Upper lobe of right lung (tissue), 1 donor: Measurements from ENCODE around the gene CSH1. TPM values are rescaled to one million over a fixed set of nuclear protein-coding genes. Genes with fewer than 3 reads are reported as not detected.

Experiments
- ATAC-seq: fragments of 200-7000 bp; cut with Tn5 transposase; one replicate; pipeline ENCODE4 v1.9.1; 2020; ENCODE audit warnings: mild to moderate bottlenecking, moderate library complexity
- DNase-seq: peaks from one replicate; pipeline ENCODE4 v3.0.0-alpha.2; 2020
- H3K27ac ChIP-seq: fragments of 200-600 bp; one replicate; pipeline ENCODE4 v1.8.0; 2022
- H3K27me3 ChIP-seq: fragments of 200-600 bp; one replicate; pipeline ENCODE4 v1.8.0; 2022; ENCODE audit warnings: mild to moderate bottlenecking
- H3K36me3 ChIP-seq: fragments of 200-600 bp; one replicate; pipeline ENCODE4 v1.8.0; 2022
- H3K4me1 ChIP-seq: fragments of 200-600 bp; one replicate; pipeline ENCODE4 v1.8.0; 2022
- H3K4me3 ChIP-seq: fragments of 200-600 bp; one replicate; pipeline ENCODE4 v1.8.0; 2022; ENCODE audit warnings: mild to moderate bottlenecking
- H3K9me3 ChIP-seq: fragments of 200-600 bp; one replicate; pipeline ENCODE4 v1.8.0; 2022
- intact Hi-C: fragments of 100-400 bp; cut with DNase I; formaldehyde crosslinking; loops from one replicate; pipeline ENCODE4 v1.11.0; 2022
- total RNA-seq: library from RNA; stranded (reverse); fragmentation: NEBNext Ultra II Directional; extraction: Animal tissue kit (Norgen Biotek cat#: 25700); gene quantifications from one replicate; pipeline ENCODE4 v1.2.1, GENCODE V29; 2021
- TF ChIP-seq, protein P1 (sequence below): fragments of 200-600 bp; IDR thresholded peaks from one replicate; pipeline ENCODE4 v1.8.0; 2022; ENCODE audit warnings: antibody characterized with exemption
- donor health status: DM: no; HTN: yes; CAD: no; lungs with severe emphysema.

CSH1 gene
- total RNA-seq, 1 donor from 2014 or later: not detected

DNA sequence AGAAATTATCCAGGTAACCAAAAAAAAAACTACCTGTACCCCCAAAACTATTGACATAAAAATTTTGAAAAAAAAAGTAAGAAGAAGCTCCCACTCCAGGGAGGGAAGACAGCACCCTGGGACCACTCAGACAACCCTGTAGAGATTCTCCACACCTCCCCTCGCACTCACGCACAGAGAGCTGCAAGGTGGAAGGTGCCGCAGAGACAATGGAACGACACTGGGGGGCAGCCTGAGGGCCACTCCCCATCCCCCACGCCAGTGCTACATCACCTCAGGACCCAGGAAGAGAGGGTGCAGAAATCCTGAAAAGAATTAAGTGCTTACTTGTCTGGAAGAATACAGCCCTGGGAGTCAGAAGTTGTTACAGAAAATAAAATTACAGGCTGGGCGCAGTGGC lies 40.9 kb upstream of the CSH1 start:
- intact Hi-C loops: no loop called here
- ATAC-seq (no peak), DNase-seq (no peak)
- Histone ChIP-seq H3K27ac (no peak overlapping the region), H3K4me1 (no peaks in the 10 kb centered on the region), H3K27me3 (no peaks in the 10 kb centered on the region), H3K36me3 (no peaks in the 10 kb centered on the region), H3K9me3 (no peaks in the 10 kb centered on the region), H3K4me3 (no peak overlapping the region)
- TF ChIP-seq, protein P1, sequence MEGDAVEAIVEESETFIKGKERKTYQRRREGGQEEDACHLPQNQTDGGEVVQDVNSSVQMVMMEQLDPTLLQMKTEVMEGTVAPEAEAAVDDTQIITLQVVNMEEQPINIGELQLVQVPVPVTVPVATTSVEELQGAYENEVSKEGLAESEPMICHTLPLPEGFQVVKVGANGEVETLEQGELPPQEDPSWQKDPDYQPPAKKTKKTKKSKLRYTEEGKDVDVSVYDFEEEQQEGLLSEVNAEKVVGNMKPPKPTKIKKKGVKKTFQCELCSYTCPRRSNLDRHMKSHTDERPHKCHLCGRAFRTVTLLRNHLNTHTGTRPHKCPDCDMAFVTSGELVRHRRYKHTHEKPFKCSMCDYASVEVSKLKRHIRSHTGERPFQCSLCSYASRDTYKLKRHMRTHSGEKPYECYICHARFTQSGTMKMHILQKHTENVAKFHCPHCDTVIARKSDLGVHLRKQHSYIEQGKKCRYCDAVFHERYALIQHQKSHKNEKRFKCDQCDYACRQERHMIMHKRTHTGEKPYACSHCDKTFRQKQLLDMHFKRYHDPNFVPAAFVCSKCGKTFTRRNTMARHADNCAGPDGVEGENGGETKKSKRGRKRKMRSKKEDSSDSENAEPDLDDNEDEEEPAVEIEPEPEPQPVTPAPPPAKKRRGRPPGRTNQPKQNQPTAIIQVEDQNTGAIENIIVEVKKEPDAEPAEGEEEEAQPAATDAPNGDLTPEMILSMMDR: no peak

DNA sequence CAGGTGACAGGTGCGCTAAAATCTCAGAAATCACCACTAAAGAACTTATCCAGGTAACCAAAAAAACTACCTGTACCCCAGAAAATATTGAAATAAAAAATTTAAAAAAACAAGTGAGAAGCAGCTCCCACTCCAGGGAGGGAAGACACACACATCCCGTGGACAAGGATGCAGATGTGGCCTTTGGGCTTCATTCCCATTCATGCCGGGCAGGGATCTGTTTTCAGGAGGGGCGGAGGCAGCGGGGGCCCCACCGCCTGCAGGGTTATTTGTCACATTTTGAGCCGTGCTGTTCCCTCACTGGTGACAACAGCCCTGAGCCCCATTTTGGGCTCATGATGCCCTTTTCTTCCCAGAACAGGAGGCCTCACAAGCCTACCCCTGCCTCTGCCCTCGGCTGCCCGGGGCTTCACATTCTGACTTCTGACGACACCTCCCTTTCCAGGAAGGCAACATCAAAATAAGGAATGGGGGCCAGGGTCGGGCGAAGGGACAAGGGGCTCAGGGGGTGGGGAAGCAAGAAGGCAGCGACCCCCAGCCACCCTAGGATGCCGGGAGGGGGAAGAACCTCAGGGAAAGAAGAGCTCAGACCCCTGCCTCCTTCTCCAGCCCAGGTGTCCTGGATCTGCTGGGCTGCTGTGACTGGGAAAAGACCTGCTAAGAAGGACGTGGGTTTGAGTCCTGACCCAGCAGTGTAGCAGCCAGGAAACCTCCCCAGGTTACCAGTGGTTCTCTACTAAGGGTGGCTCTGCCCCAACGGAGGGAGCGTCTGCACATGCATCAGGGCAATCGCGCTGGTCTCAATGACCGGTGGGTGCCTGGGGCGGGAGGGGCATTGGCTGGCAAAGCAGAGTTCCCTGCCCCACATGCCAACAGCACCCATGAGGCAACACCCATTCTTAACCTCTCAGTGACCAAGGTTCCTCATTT lies 38.1 kb upstream of the CSH1 start:
- no peak for DNase-seq
- Histone ChIP-seq H3K9me3 (no peaks in the 10 kb centered on the region), H3K27ac (no peak overlapping the region), H3K4me1 (peaks cover 5% of the 10 kb centered on the region), H3K27me3 (no peaks in the 10 kb centered on the region), H3K36me3 (no peaks in the 10 kb centered on the region), H3K4me3 (no peak overlapping the region)
- TF ChIP-seq, protein P1: no peak
- ATAC-seq: no peak
- intact Hi-C loops: no loop called here

DNA sequence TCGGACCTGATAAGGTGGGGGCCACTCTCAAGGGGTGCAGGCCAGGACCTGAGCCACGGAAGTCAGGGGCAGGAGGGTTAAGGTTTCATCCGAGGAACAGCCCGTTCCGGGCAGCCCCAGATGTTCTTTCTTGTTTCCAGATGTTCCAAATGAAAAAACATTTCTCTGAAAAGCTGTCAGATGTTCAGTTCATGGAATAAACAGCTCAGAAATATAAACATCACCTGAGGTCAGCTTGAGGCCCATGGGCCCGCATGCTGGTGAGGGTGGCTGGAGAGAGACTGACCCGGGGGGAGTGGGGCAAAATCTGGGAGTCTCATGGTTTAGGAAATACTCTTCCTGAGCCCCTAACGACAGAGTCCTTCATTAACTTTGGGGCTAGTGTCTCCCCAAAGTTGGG lies 37.2 kb upstream of the CSH1 start:
- TF ChIP-seq, protein P1: no peak
- H3K4me1 ChIP-seq: peaks cover 5% of the 10 kb centered on the region
- DNase-seq (no peak), ATAC-seq (no peak)
- intact Hi-C loops: no loop called here
- no peaks in the 10 kb centered on the region for H3K27me3 ChIP-seq
- no peak overlapping the region for H3K27ac ChIP-seq
- H3K36me3 ChIP-seq: no peaks in the 10 kb centered on the region
- H3K4me3 ChIP-seq: no peak overlapping the region
- no peaks in the 10 kb centered on the region for H3K9me3 ChIP-seq

DNA sequence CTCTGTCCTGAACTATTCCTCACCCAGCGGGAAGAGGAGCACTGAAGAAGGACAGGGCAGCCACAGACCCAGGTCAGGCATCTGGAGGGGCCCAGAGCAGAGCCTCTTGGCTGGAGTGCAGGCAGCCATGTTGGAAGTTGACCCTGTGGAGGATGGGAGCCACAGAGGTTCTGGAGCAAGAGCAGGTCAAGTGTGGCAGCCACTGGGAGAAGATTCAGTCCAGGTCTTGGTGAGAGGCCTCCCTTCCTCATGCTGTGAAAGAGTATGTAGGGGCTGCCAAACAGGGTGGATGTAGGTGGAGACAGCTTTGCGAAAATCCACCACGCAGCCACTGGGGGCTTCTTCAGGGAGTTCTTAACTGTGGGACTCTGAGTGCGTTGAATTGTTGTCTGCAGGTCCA lies 36.3 kb upstream of the CSH1 start:
- intact Hi-C loops: no loop called here
- Histone ChIP-seq H3K27ac (no peak overlapping the region), H3K4me1 (peaks cover 5% of the 10 kb centered on the region), H3K4me3 (no peak overlapping the region), H3K27me3 (no peaks in the 10 kb centered on the region), H3K9me3 (no peaks in the 10 kb centered on the region), H3K36me3 (no peaks in the 10 kb centered on the region)
- ATAC-seq: no peak
- TF ChIP-seq, protein P1: no peak
- DNase-seq: no peak

DNA sequence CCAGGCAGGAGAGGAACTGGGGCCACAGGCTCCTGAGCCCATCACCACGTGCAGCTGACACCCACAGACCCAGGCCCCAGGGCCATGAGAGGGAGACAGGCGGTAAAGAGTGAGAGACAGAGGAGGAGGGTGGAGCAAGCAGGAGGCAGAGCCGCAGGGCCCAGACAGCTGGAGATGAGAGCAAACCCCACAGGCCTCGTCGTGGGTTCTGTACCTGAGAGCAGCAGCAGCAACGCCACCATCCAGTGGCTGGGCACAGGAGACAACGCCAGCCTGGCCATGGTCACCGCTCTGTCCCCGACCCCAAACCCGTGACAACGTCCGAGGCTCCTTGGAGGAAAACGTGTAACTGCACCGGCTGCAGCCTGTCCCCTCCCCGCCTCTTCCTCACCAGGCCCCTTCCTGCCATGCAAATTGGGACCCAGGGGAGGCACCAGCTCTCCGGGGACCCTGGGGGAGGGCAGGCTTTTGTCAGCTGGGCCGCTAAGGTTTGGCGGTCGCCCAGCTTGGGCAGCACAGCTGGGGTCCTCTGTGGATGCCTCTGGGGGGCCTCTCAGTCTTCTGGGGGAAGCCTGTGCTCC lies 35.7 kb upstream of the CSH1 start, which contains the start of gene CD79B:
TSS of gene CD79B (minus strand) at position 351 of the 581 bp plus-strand sequence. CDS start at position 281, 70 bp downstream.
- Histone ChIP-seq H3K9me3 (no peaks in the 10 kb centered on the region), H3K27me3 (no peaks in the 10 kb centered on the region), H3K27ac (no peak within 1 kb of the TSS), H3K4me1 (peaks cover 5% of the 10 kb centered on the region), H3K4me3 (peak within 1 kb of the TSS; percentile 15), H3K36me3 (no peaks in the 10 kb centered on the region)
- ATAC-seq (no peak), DNase-seq (no peak)
- intact Hi-C loops: no loop called here
- TF ChIP-seq, protein P1: no peak
